SK-N-SH (cell line): Measurements from ENCODE around the gene GABRR2. TPM values are rescaled to one million over a fixed set of nuclear protein-coding genes. Genes with fewer than 3 reads are reported as not detected.
A peak's percentile ranks its signal among the peaks of the same experiment; 100 is the strongest.

Experiments
- CTCF ChIA-PET: fragments of 300-600, 350-600 bp; formaldehyde crosslinking; extraction: SDS; loops from one replicate; lab custom pipeline; 2021; lab: Yijun Ruan, JAX
- POLR2A ChIA-PET: fragments of 350-600 bp; sonication (Branson Sonifier 250); formaldehyde crosslinking; extraction: SDS; loops from one replicate; lab custom pipeline; 2020; ENCODE audit warnings: antibody characterized with exemption, inconsistent platforms; lab: Yijun Ruan, JAX
- DNase-seq: peaks from one replicate; pipeline ENCODE4 v3.0.0; 2012
- H2AFZ ChIP-seq: fragments of 200-600 bp; sonication (generic); 2 replicates; pipeline ENCODE4 v1.8.1; 2016; ENCODE audit warnings: antibody characterized with exemption, mild to moderate bottlenecking, low read depth
- H3F3A ChIP-seq: fragments of 200-600 bp; sonication (generic); replicated peaks from 2 replicates; pipeline ENCODE3; 2016; ENCODE audit warnings: antibody characterized with exemption, mild to moderate bottlenecking; ENCODE audit not compliant: insufficient read depth
- H3K27ac ChIP-seq, 2 experiments: fragments of 200-500 bp in 1 of 2; fragments of 200-600 bp in 1 of 2; sonication (Bioruptor generic) in 1 of 2; sonication (generic), shearing (Covaris generic) in 1 of 2; 2 replicates each; pipeline versions ENCODE4 v1.5.1 to v1.6.1; 2014 to 2016; ENCODE audit warnings: low read depth in 2 of 2, inconsistent platforms in 1 of 2, low read length in 1 of 2, mild to moderate bottlenecking in 1 of 2, mixed read lengths in 1 of 2
- H3K27me3 ChIP-seq: fragments of 200-600 bp; sonication (generic), shearing (Covaris generic); 2 replicates; pipeline ENCODE4 v1.6.1; 2016; ENCODE audit warnings: mixed run types; ENCODE audit not compliant: insufficient read depth
- H3K36me3 ChIP-seq, 2 experiments: fragments of 200-500 bp in 1 of 2; fragments of 200-600 bp in 1 of 2; sonication (Bioruptor generic) in 1 of 2; sonication (generic) in 1 of 2; replicated peaks in 1 of 2; 2 replicates each; pipeline versions ENCODE3 to v1.5.1; 2014 to 2016; ENCODE audit warnings: low read length in 1 of 2, mild to moderate bottlenecking in 1 of 2; ENCODE audit not compliant: insufficient read depth in 2 of 2, control insufficient read depth in 1 of 2
- H3K4me1 ChIP-seq, 2 experiments: fragments of 200-500 bp in 1 of 2; fragments of 200-600 bp in 1 of 2; sonication (Bioruptor generic) in 1 of 2; sonication (generic), shearing (Covaris generic) in 1 of 2; 2 replicates each; pipeline versions ENCODE4 v1.5.1 to v1.6.1; 2014 to 2016; ENCODE audit warnings: low read depth in 1 of 2, low read length in 1 of 2, mixed run types in 1 of 2; ENCODE audit not compliant: insufficient read depth in 2 of 2, control insufficient read depth in 1 of 2
- H3K4me2 ChIP-seq: fragments of 200-600 bp; sonication (generic), shearing (Covaris generic); 2 replicates; pipeline ENCODE4 v1.6.1; 2017; ENCODE audit warnings: mixed run types
- H3K4me3 ChIP-seq, 2 experiments: fragments of 200-500 bp in 1 of 2; fragments of 200-600 bp in 1 of 2; sonication (Bioruptor generic) in 1 of 2; sonication (generic), shearing (Covaris generic) in 1 of 2; 2 replicates each; pipeline versions ENCODE4 v1.5.1 to v1.8.1; 2014 to 2016; ENCODE audit warnings: low read depth in 2 of 2, inconsistent platforms in 1 of 2, low read length in 1 of 2, mild to moderate bottlenecking in 1 of 2, mixed read lengths in 1 of 2, moderate library complexity in 1 of 2
- H3K79me2 ChIP-seq: fragments of 200-600 bp; sonication (generic); 2 replicates; pipeline ENCODE4 v1.8.1; 2017; ENCODE audit warnings: mild to moderate bottlenecking; ENCODE audit not compliant: insufficient read depth
- H3K9ac ChIP-seq: fragments of 200-600 bp; sonication (generic); 2 replicates; pipeline ENCODE4 v1.6.1; 2017; ENCODE audit warnings: mixed run types
- H3K9me2 ChIP-seq: fragments of 200-600 bp; sonication (generic); 2 replicates; pipeline ENCODE4 v1.6.1; 2017; ENCODE audit warnings: mixed run types
- H3K9me3 ChIP-seq: fragments of 200-600 bp; sonication (generic); 2 replicates; pipeline ENCODE4 v1.6.1; 2017; ENCODE audit warnings: mixed run types, mild to moderate bottlenecking, moderate library complexity
- H4K20me1 ChIP-seq: fragments of 200-600 bp; sonication (generic); 2 replicates; pipeline ENCODE4 v1.6.1; 2017; ENCODE audit warnings: mild to moderate bottlenecking, mixed run types; ENCODE audit not compliant: insufficient read depth
- EP300 ChIP-seq, 2 experiments: IDR thresholded peaks; 2 replicates each; pipeline versions ENCODE4 v1.4.0 to v1.6.1; 2012; ENCODE audit warnings: borderline replicate concordance in 1 of 2, low read depth in 1 of 2, low read length in 1 of 2
- FOSL2 ChIP-seq: IDR thresholded peaks from 2 replicates; pipeline ENCODE4 v1.4.0; 2012; ENCODE audit warnings: low read depth, mild to moderate bottlenecking, moderate library complexity, borderline replicate concordance
- FOXJ3 ChIP-seq: sonication (generic); formaldehyde crosslinking; IDR thresholded peaks from 2 replicates; pipeline ENCODE4 v1.5.1; 2020; ENCODE audit warnings: mild to moderate bottlenecking, missing genetic modification reagents
- GABPA ChIP-seq: IDR thresholded peaks from 2 replicates; pipeline ENCODE4 v1.4.0; 2012; ENCODE audit warnings: low read depth, mild to moderate bottlenecking
- GATA2 ChIP-seq: sonication (generic); formaldehyde crosslinking; IDR thresholded peaks from 2 replicates; pipeline ENCODE4 v1.5.0; 2020; ENCODE audit warnings: mild to moderate bottlenecking, missing genetic modification reagents
- MEF2A ChIP-seq: IDR thresholded peaks from 2 replicates; pipeline ENCODE4 v1.4.0; 2012; ENCODE audit warnings: low read depth, borderline replicate concordance
- MXI1 ChIP-seq: IDR thresholded peaks from 2 replicates; pipeline ENCODE4 v1.6.1; 2012; ENCODE audit warnings: mild to moderate bottlenecking, low read depth, low read length, improper control_type of control experiment
- NFIC ChIP-seq: IDR thresholded peaks from 2 replicates; pipeline ENCODE4 v1.4.0; 2012; ENCODE audit warnings: borderline replicate concordance
- NRF1 ChIP-seq: IDR thresholded peaks from 2 replicates; pipeline ENCODE4 v1.6.1; 2012; ENCODE audit warnings: low read depth, mild to moderate bottlenecking, low read length
- RAD21 ChIP-seq: IDR thresholded peaks from 2 replicates; pipeline ENCODE4 v1.6.1; 2012; ENCODE audit warnings: mild to moderate bottlenecking, low read length
- RCOR1 ChIP-seq: fragments of 150-350 bp; IDR thresholded peaks from 2 replicates; pipeline ENCODE4 v1.6.1; 2017; ENCODE audit warnings: antibody characterized with exemption, low read length
- RFX5 ChIP-seq: IDR thresholded peaks from 2 replicates; pipeline ENCODE4 v1.6.1; 2012; ENCODE audit warnings: mild to moderate bottlenecking, improper control_type of control experiment, low read length
- SIN3A ChIP-seq: IDR thresholded peaks from 2 replicates; pipeline ENCODE4 v1.6.1; 2012; ENCODE audit warnings: low read depth, mild to moderate bottlenecking, low read length, moderate library complexity, borderline replicate concordance
- TAF1 ChIP-seq: IDR thresholded peaks from 2 replicates; pipeline ENCODE4 v1.6.1; 2012; ENCODE audit warnings: low read depth, mild to moderate bottlenecking, low read length, moderate library complexity, borderline replicate concordance
- TCF12 ChIP-seq: IDR thresholded peaks from 2 replicates; pipeline ENCODE4 v1.4.0; 2012
- TEAD4 ChIP-seq: IDR thresholded peaks from 2 replicates; pipeline ENCODE4 v1.4.0; 2012; ENCODE audit warnings: mild to moderate bottlenecking, borderline replicate concordance; ENCODE audit not compliant: insufficient read depth
- WGBS: methylation state at CpG from one replicate; pipeline ENCODE4 v1.1.6; 2017; ENCODE audit warnings: low lambda C conversion rate; 5-methylcytosine and 5-hydroxymethylcytosine counted together
- polyA plus RNA-seq, 3 experiments: library from polyadenylated mRNA; depleted of rRNA; stranded (reverse); fragments of >200 nt; gene quantifications; 2 replicates each; pipeline ENCODE4 v1.2.3, GENCODE V29; 2012
- TF ChIP-seq, protein P1 (sequence below): IDR thresholded peaks from 2 replicates; pipeline ENCODE4 v1.4.0; 2012; ENCODE audit warnings: low read depth
- TF ChIP-seq, protein P2 (sequence below): IDR thresholded peaks from 2 replicates; pipeline ENCODE4 v1.6.1; 2012; ENCODE audit warnings: mild to moderate bottlenecking, low read depth, low read length, moderate library complexity

The GABRR2 gene
- 0.08 and 0.18 TPM in 2 replicates for polyA plus RNA-seq (2012; rRNA removed)
- 0.01 and 0.03 TPM in 2 replicates for polyA plus RNA-seq (2012; cell fraction: cytosol; rRNA removed)
- 1.4 and 1.6 TPM in 2 replicates for polyA plus RNA-seq (2012; cell fraction: nucleus; rRNA removed)

DNA sequence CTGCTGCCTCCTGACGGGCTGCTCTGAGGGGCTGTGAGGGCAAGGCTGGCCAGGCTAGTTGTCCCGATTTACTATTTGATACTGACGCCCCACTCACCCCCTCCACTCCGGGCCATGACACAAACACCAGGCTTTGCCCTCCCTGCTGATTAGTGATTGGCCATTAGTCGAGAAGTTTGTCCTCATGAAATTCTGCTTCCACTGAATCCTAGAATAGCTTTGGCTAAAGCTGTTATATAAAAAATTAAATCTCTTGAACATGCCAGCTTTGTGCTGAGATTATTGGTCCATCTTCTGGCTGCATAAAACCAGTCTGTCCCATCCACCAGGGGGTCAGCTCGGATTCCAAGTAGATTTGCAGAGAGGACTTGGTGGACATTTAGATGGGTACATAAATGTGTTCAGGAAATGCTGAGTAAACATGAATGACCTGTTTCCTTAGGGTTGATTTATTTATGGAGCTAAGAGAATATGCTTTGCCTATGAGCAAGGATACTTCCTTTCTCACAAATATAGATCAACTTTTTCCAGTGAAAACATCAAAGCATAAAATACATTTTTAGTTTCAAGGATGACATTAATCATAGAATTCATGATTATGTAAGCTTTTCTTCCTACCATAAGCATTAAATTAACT, at the start of gene GABRR2:
GABRR2 (minus strand) TSS at position 51 of the 637 bp plus-strand sequence. CDS start 134 bp downstream, outside the sequence.
- Histone ChIP-seq H3K79me2 (no peaks in the 10 kb centered on the region), H3K9ac (no peak within 1 kb of the TSS), H4K20me1 (no peaks in the 10 kb centered on the region), H2AFZ (no peak within 1 kb of the TSS), H3K4me1 (peaks cover 11 to 25% of the 10 kb centered on the region in 2 experiments), H3K9me3 (no peaks in the 10 kb centered on the region), H3K27me3 (no peaks in the 10 kb centered on the region), H3K27ac (no peak within 1 kb of the TSS), H3K9me2 (no peaks in the 10 kb centered on the region), H3K4me2 (no peak within 1 kb of the TSS), H3K36me3 (no peaks in the 10 kb centered on the region), H3F3A (peaks cover 12% of the 10 kb centered on the region), H3K4me3 (no peak within 1 kb of the TSS)
- CTCF ChIA-PET = interaction anchor here (0.8 to 1.3 kb wide), 2 partner anchors 21 to 27 kb away, joined by 3 read pairs; no protein-coding TSS in a partner anchor
- POLR2A ChIA-PET = no interaction called here
- DNase-seq = no peak
- WGBS = 91% methylated on average over 6 of the region's 6 CpGs
- TF ChIP-seq TAF1 (no peak), FOSL2 (no peak), MXI1 (no peak), NRF1 (no peak), EP300 (IDR thresholded peaks at IDR 0.05; ENCODE audit: borderline replicate concordance in 1 of 2, low read depth in 1 of 2, low read length in 1 of 2) (no peak)
- TF ChIP-seq, protein P1, sequence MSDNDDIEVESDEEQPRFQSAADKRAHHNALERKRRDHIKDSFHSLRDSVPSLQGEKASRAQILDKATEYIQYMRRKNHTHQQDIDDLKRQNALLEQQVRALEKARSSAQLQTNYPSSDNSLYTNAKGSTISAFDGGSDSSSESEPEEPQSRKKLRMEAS = no peak

DNA sequence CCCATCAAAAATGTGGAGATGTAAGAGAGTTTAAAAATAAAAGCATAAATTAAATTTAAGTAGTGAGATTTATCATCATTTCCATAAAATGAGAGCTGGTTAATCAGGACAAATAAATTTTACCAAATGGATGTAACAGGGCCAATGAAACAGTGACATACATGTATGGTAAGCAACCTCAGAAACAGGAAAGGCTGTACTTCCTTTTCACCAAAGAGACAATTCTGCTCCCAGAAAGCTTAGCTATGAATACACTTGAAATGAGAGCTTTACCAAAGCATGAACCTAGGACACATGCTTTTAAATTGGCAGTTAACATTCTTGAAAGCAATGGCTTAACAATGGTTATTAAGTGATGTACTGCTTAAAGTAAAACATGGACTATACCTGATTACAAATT, 49.5 kb upstream of the GABRR2 start:
- TF ChIP-seq FOXJ3 (CRISPR knock-in tag) (no peak), SIN3A (no peak), TCF12 (no peak), RAD21 (no peak)
- H3K9me3 ChIP-seq = no peaks in the 10 kb centered on the region
- no peak overlapping the region for H2AFZ ChIP-seq
- H3K4me2 ChIP-seq = no peak overlapping the region
- H3K4me1 ChIP-seq = no peaks in the 10 kb centered on the region; a peak in 1 of 4 replicates
- H3K9me2 ChIP-seq = no peaks in the 10 kb centered on the region
- H3F3A ChIP-seq = peaks cover 9% of the 10 kb centered on the region
- no peaks in the 10 kb centered on the region for H3K27me3 ChIP-seq
- no peaks in the 10 kb centered on the region for H3K79me2 ChIP-seq
- no peak overlapping the region for H3K4me3 ChIP-seq
- no peak for DNase-seq
- H3K36me3 ChIP-seq = no peaks in the 10 kb centered on the region
- no peaks in the 10 kb centered on the region for H4K20me1 ChIP-seq
- no peak overlapping the region for H3K27ac ChIP-seq
- ChIA-PET POLR2A (no interaction called here), CTCF (interaction anchor here (1.2 to 5.9 kb wide), 4 partner anchors 7 to 382 kb away, joined by 3 to 50 read pairs (median 19); partner anchors contain the start of gene UBE2J1)
- no peak overlapping the region for H3K9ac ChIP-seq

DNA sequence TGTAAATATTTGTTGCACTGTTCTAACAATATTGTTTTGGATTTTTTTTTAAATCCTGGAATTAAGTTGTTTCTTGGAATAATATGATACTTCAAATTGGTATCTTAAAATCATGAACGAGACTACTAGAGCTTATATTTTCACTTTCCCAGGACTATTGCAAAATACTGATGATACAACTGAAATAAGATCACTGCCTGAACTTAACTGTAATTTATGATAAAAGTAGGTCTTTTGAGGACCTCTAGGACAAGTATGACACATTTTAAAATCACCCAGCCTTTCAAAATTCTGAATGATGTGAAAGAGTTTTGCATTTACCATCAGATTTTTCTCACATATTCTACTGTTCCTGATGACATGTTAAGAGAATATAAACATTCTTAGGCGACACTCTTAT, 46.1 kb upstream of the GABRR2 start:
- Histone ChIP-seq H3F3A (peaks cover 9% of the 10 kb centered on the region), H3K27me3 (no peaks in the 10 kb centered on the region), H3K9me2 (no peaks in the 10 kb centered on the region), H3K9ac (no peak overlapping the region), H2AFZ (0 out of 2 replicates have a peak overlapping the region, but pooled peaks have one; percentile 13), H3K36me3 (no peaks in the 10 kb centered on the region), H3K79me2 (no peaks in the 10 kb centered on the region), H3K4me2 (no peak overlapping the region), H3K9me3 (no peaks in the 10 kb centered on the region), H3K4me1 (no peaks in the 10 kb centered on the region; a peak in 1 of 4 replicates), H4K20me1 (no peaks in the 10 kb centered on the region), H3K27ac (0 out of 4 replicates have a peak overlapping the region, but pooled peaks of 1 of the 2 experiments have one; percentile 6), H3K4me3 (no peak overlapping the region)
- WGBS = 94% methylated on average over 2 of the region's 2 CpGs
- DNase-seq = no peak
- ChIA-PET POLR2A (interaction anchor here (0.9 kb wide), 1 partner anchor 14 kb away, joined by 3 read pairs; no protein-coding TSS in a partner anchor), CTCF (interaction anchor here (1.3 to 5.9 kb wide), 2 partner anchors 9 to 11 kb away, joined by 3 to 50 read pairs; partner anchors contain the start of gene UBE2J1)
- TF ChIP-seq TAF1 (no peak), NFIC (no peak), SIN3A (no peak), TEAD4 (no peak), RCOR1 (no peak), MEF2A (no peak), MXI1 (no peak), FOXJ3 (CRISPR knock-in tag) (no peak), GATA2 (CRISPR knock-in tag) (no peak), RAD21 (no peak), GABPA (no peak), RFX5 (no peak)
- TF ChIP-seq, protein P2, sequence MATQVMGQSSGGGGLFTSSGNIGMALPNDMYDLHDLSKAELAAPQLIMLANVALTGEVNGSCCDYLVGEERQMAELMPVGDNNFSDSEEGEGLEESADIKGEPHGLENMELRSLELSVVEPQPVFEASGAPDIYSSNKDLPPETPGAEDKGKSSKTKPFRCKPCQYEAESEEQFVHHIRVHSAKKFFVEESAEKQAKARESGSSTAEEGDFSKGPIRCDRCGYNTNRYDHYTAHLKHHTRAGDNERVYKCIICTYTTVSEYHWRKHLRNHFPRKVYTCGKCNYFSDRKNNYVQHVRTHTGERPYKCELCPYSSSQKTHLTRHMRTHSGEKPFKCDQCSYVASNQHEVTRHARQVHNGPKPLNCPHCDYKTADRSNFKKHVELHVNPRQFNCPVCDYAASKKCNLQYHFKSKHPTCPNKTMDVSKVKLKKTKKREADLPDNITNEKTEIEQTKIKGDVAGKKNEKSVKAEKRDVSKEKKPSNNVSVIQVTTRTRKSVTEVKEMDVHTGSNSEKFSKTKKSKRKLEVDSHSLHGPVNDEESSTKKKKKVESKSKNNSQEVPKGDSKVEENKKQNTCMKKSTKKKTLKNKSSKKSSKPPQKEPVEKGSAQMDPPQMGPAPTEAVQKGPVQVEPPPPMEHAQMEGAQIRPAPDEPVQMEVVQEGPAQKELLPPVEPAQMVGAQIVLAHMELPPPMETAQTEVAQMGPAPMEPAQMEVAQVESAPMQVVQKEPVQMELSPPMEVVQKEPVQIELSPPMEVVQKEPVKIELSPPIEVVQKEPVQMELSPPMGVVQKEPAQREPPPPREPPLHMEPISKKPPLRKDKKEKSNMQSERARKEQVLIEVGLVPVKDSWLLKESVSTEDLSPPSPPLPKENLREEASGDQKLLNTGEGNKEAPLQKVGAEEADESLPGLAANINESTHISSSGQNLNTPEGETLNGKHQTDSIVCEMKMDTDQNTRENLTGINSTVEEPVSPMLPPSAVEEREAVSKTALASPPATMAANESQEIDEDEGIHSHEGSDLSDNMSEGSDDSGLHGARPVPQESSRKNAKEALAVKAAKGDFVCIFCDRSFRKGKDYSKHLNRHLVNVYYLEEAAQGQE = no peak
